GM21737 (cell line): ENCODE measurements around the gene NOC2L.

Experiments
- ATAC-seq: cut with Tn5 transposase; IDR thresholded peaks from one replicate; pipeline ENCODE4 v1.9.1; 2021; ENCODE audit warnings: mild to moderate bottlenecking, moderate library complexity; ENCODE audit not compliant: unreplicated experiment

The NOC2L gene

GRCh38 chr1:917466-918091 lies 41.5 kb downstream of the NOC2L start:
- ATAC-seq, result no peak

GRCh38 chr1:917076-917459 lies 42.0 kb downstream of the NOC2L start:
- ATAC-seq, result no peak

GRCh38 chr1:916173-917075 lies 42.6 kb downstream of the NOC2L start:
- no peak for ATAC-seq

- ATAC-seq, result no peak
Measured at GRCh38 chr1:915295-916172, 43.5 kb downstream of the NOC2L start.

GRCh38 chr1:914891-915280 lies 44.2 kb downstream of the NOC2L start:
- no peak for ATAC-seq

- ATAC-seq, result no peak
Measured at GRCh38 chr1:914131-914890, 44.7 kb downstream of the NOC2L start.

- ATAC-seq, result no peak
Measured at GRCh38 chr1:913491-914130, 45.4 kb downstream of the NOC2L start.

- no peak for ATAC-seq
Measured at GRCh38 chr1:912740-913301, 46.2 kb downstream of the NOC2L start.

GRCh38 chr1:911875-912739 lies 46.9 kb downstream of the NOC2L start:
- ATAC-seq, result no peak

GRCh38 chr1:910881-911721 lies 48.0 kb downstream of the NOC2L start:
- ATAC-seq, result no peak

GRCh38 chr1:910311-910880 lies 48.7 kb downstream of the NOC2L start:
- ATAC-seq, result no peak

GRCh38 chr1:909861-910310 lies 49.2 kb downstream of the NOC2L start:
- ATAC-seq, result no peak

- no peak for ATAC-seq
Measured at GRCh38 chr1:908661-909060, 50.4 kb downstream of the NOC2L start.

- no peak for ATAC-seq
Measured at GRCh38 chr1:907611-908451, 51.2 kb downstream of the NOC2L start.

GRCh38 chr1:906600-907420 lies 52.2 kb downstream of the NOC2L start:
- ATAC-seq, result no peak
